GM10266 (cell line): ENCODE measurements around the gene PHTF1.

Experiments
- DNase-seq: peaks from one replicate; pipeline ENCODE4 v3.0.0; 2012; ENCODE audit errors: extremely low spot score
- TF ChIP-seq, protein P1 (sequence below): IDR thresholded peaks from 2 replicates; pipeline ENCODE4 v1.5.1; 2012; ENCODE audit warnings: mild to moderate bottlenecking, low read depth; ENCODE audit not compliant: control insufficient read depth, insufficient read depth; ENCODE audit errors: missing control alignments

Gene PHTF1

DNA sequence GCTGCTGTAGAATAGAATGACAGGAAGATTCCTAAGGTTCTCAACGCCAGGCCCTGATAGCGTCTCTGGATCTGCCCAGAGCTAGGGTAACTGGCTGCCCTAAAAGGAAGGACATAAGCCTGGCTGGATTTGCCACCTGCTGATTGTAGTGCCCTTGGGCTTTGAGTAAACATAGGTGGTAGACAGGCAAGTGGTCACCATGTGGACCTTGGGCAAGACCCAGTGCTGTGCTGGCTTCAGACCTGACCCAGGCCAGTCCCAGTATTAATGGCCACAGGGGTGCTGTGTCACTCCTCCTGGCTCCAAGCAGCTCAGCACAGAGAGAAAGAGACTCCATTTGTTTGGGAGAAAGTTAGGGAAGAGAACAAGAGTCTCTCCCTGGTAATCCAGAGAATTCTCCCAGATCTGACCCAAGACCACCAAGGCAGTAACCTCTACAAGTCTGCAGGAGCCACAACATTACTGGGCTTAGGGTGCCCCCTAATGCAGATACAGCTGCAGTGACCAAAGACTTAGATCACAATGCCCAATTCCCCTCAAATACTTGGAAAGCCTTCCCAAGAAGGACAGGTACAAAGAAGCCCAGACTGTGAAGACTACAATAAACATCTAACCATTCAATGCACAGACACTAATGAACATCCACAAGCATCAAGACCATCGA lies 44.5 kb downstream of the PHTF1 start:
- TF ChIP-seq, protein P1, sequence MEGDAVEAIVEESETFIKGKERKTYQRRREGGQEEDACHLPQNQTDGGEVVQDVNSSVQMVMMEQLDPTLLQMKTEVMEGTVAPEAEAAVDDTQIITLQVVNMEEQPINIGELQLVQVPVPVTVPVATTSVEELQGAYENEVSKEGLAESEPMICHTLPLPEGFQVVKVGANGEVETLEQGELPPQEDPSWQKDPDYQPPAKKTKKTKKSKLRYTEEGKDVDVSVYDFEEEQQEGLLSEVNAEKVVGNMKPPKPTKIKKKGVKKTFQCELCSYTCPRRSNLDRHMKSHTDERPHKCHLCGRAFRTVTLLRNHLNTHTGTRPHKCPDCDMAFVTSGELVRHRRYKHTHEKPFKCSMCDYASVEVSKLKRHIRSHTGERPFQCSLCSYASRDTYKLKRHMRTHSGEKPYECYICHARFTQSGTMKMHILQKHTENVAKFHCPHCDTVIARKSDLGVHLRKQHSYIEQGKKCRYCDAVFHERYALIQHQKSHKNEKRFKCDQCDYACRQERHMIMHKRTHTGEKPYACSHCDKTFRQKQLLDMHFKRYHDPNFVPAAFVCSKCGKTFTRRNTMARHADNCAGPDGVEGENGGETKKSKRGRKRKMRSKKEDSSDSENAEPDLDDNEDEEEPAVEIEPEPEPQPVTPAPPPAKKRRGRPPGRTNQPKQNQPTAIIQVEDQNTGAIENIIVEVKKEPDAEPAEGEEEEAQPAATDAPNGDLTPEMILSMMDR: no peak
- no peak for DNase-seq

DNA sequence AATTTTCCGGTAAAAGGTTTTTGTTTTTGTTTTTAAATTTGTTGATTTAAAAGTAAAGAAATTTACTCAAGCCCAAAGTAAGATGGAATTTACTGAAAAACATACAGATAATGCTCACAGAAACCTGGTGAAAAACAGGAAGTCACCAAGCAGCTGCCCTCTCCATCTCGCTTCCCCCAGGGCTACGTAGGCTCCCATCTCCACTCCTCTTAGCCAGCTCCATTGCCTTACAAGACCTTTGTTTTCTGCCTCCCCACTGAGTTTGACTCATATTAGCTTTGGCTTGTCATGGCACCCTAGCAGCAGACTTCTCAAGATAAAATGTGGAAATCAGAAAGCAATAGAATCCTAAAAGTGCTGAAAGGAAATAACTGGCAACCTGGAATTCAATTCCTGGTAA lies 57.9 kb downstream of the PHTF1 start:
- DNase-seq: no peak
- TF ChIP-seq, protein P1: no peak

DNA sequence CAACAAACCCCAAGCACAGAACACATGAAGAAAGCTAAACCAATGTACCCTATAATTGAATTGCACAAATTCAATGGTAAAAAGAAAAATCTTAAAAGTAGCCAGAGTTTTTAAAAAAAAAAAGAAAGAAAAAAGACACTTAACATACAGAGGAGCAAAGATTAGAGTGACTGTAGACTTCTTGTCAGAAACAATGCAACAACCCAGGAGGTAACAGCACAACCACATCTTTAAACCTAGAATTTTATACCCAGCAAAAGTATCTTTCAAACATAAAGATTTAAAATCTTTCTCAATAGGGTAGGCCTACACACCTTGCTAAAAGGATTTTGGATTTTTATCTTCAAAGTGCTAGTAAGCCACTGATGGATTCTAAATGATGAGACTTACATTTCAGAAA lies 64.4 kb downstream of the PHTF1 start:
- TF ChIP-seq, protein P1: no peak

DNA sequence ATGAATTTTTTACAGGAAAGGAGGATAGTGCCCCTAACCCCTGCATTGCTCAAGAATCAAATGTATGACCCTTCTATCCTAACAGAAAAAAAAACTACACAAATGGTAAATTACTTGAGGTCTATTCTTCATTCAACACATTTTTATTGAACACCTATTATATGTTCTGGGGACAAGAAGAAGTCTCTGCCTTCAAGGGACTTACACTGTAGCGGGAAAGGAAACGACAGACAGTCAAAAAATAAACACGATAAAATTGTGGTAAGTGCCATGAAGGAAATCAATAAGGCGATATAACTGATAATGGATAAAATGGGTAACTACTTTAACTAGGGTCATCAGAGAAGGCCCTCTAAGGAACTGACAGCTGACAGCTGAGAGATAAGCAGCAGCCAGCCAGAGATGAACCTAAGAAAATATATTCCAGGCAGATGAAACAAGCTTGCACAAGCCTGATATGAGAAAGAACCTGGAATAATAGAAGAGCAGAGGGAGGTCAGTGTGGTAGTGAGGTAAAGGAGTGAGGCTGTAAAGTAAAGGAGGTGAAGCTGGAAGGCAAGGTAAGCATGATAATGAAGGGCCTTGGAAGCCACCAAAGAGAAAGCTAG lies 66.4 kb downstream of the PHTF1 start:
- no peak for DNase-seq
- TF ChIP-seq, protein P1: no peak

More for the DNA sequence above, 64.4 kb downstream of the PHTF1 start:
- no peak for DNase-seq

DNA sequence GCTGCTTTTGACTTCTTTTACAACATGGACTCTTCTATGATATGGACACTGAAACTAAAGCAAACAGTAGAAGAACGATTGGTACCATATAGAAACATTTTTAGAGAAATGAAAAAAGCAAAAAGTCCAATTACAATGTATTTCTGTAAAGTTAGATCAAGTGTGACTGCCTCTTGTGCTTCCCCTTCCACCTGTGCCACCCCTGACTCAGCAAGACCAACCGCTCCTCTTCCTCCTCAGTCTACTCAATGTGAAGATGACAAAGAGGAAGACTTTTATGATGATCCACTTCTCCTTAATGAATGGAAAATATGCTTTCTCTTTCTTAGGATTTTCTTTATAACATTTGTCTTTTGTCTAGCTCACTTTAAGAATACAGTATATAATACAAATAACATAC lies 66.9 kb downstream of the PHTF1 start:
- TF ChIP-seq, protein P1: no peak
- no peak for DNase-seq

DNA sequence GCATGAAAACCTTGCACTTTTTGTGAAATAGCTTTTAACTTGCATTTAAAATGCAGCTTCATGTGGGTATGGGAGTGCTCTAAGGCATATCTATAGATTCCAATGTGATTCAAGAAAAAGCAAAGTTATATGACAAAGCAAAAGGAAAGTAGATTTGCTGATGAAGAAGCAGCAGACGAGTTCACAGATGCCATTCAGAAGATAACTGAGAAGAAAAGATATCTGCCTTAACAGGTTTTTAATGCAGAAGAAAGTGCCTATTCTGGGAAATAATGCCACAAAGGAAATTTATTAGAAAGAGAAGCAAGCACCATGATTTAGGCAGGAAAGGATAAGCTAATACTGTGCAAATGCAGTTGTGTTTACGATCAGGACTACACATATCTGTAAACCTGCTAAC lies 68.1 kb downstream of the PHTF1 start:
- no peak for DNase-seq
- TF ChIP-seq, protein P1: no peak

DNA sequence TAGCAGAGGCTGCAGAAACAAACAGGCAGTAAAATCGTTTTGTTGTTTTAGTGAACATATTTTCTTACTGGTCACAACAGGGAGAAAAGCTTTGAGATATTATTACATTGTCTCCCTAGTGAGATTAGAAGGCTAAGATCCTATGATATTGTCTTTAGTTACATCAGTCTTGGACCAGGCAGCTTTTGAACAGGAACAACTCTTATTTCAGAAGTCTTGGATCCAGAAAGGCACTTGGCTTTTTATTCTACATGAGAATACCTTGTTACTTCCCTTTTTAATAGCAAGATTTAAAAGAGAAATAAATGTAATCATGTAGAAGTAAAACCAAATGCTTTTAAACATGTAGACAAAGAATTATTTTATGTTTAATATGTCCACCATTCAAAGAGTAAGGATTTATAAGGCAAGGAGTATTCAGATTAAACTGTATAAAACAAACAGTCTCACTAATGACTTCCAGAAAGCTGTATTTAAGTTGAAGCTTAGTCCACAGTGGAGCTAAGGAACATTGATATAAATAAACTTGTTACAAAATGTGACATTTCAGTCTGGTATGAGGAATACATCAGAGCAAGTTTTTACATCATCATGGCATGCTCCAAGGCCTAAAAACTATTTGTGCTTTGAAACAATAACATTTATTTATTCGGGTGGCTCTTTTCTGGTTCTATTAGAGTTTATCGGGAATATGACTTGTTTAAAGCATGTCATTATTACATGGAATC lies 72.2 kb downstream of the PHTF1 start:
- no peak for DNase-seq
- TF ChIP-seq, protein P1: no peak
